ENCODE measurements around the gene LIPT2.

Gene LIPT2

GRCh38 chr11:74464746-74465145, 28.8 kb downstream of the LIPT2 start:
- Histone ChIP-seq H4K20me1 (ENCODE audit: insufficient read depth) (no peaks in the 10 kb centered on the region), H3K27me3 (ENCODE audit: insufficient read depth, low read depth) (no peaks in the 10 kb centered on the region), H3K9ac (no peak overlapping the region), H3K4me1 (ENCODE audit: low read depth, poor library complexity, severe bottlenecking) (no peaks in the 10 kb centered on the region), H2AFZ (ENCODE audit: low read depth) (no peak overlapping the region), H3K36me3 (ENCODE audit: insufficient read depth) (no peaks in the 10 kb centered on the region), H3K27ac (no peak overlapping the region), H3K4me3 (IDR thresholded peaks at IDR 0.05; ENCODE audit: insufficient read depth, low read depth, low read length) (no peak overlapping the region), H3K4me2 (no peak overlapping the region), H3K79me2 (ENCODE audit: insufficient read depth, low read depth) (no peaks in the 10 kb centered on the region)
- TF ChIP-seq, protein P1, sequence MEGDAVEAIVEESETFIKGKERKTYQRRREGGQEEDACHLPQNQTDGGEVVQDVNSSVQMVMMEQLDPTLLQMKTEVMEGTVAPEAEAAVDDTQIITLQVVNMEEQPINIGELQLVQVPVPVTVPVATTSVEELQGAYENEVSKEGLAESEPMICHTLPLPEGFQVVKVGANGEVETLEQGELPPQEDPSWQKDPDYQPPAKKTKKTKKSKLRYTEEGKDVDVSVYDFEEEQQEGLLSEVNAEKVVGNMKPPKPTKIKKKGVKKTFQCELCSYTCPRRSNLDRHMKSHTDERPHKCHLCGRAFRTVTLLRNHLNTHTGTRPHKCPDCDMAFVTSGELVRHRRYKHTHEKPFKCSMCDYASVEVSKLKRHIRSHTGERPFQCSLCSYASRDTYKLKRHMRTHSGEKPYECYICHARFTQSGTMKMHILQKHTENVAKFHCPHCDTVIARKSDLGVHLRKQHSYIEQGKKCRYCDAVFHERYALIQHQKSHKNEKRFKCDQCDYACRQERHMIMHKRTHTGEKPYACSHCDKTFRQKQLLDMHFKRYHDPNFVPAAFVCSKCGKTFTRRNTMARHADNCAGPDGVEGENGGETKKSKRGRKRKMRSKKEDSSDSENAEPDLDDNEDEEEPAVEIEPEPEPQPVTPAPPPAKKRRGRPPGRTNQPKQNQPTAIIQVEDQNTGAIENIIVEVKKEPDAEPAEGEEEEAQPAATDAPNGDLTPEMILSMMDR (conservative IDR thresholded peaks at IDR 0.05; ENCODE audit: low read depth, low read length): no peak

- H3K36me3 ChIP-seq (ENCODE audit: insufficient read depth): no peaks in the 10 kb centered on the region
- no peak overlapping the region for H3K4me3 ChIP-seq (IDR thresholded peaks at IDR 0.05; ENCODE audit: insufficient read depth, low read depth, low read length)
- H3K27ac ChIP-seq: no peak overlapping the region
- TF ChIP-seq, protein P1 (conservative IDR thresholded peaks at IDR 0.05; ENCODE audit: low read depth, low read length): no peak
- no peaks in the 10 kb centered on the region for H4K20me1 ChIP-seq (ENCODE audit: insufficient read depth)
- no peak overlapping the region for H2AFZ ChIP-seq (ENCODE audit: low read depth)
- no peaks in the 10 kb centered on the region for H3K4me1 ChIP-seq (ENCODE audit: low read depth, poor library complexity, severe bottlenecking)
- H3K27me3 ChIP-seq (ENCODE audit: insufficient read depth, low read depth): no peaks in the 10 kb centered on the region
- H3K9ac ChIP-seq: no peak overlapping the region
- H3K4me2 ChIP-seq: no peak overlapping the region
- no peaks in the 10 kb centered on the region for H3K79me2 ChIP-seq (ENCODE audit: insufficient read depth, low read depth)
Observed at GRCh38 chr11:74463216-74463615, 30.3 kb downstream of the LIPT2 start.

DNA sequence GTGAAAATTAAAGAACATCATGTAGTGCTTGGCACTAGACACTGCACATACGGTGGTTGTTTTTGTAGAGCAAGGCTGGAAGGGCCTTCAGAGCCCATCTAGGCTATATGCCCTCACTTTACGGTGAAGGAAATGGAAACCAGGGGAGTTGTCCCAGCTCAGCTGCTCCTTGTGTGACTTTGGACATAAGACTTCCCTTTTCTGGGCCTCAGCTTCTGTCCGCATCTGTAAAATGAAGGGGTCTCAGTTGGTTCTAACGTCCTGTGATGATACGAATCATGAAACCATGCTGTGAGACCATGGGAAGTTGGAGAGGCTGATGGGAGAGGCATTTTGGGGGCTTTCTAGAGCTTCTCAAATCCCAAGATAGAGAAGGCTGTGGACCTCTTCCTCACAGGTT, 30.9 kb downstream of the LIPT2 start:
- H3K9ac ChIP-seq: no peak overlapping the region

GRCh38 chr11:74462009-74462408, 31.5 kb downstream of the LIPT2 start:
- Histone ChIP-seq H4K20me1 (ENCODE audit: insufficient read depth) (no peaks in the 10 kb centered on the region), H3K4me1 (ENCODE audit: low read depth, poor library complexity, severe bottlenecking) (no peaks in the 10 kb centered on the region), H3K4me2 (no peak overlapping the region), H3K36me3 (ENCODE audit: insufficient read depth) (no peaks in the 10 kb centered on the region), H3K79me2 (ENCODE audit: insufficient read depth, low read depth) (no peaks in the 10 kb centered on the region), H2AFZ (ENCODE audit: low read depth) (no peak overlapping the region), H3K27me3 (ENCODE audit: insufficient read depth, low read depth) (no peaks in the 10 kb centered on the region), H3K27ac (no peak overlapping the region), H3K9ac (no peak overlapping the region), H3K4me3 (IDR thresholded peaks at IDR 0.05; ENCODE audit: insufficient read depth, low read depth, low read length) (no peak overlapping the region)
- TF ChIP-seq, protein P1 (conservative IDR thresholded peaks at IDR 0.05; ENCODE audit: low read depth, low read length): no peak

More for the DNA sequence above, 30.9 kb downstream of the LIPT2 start:
- Histone ChIP-seq H3K4me3 (IDR thresholded peaks at IDR 0.05; ENCODE audit: insufficient read depth, low read depth, low read length) (no peak overlapping the region), H3K27me3 (ENCODE audit: insufficient read depth, low read depth) (no peaks in the 10 kb centered on the region), H3K79me2 (ENCODE audit: insufficient read depth, low read depth) (no peaks in the 10 kb centered on the region), H3K4me2 (no peak overlapping the region), H4K20me1 (ENCODE audit: insufficient read depth) (no peaks in the 10 kb centered on the region), H3K4me1 (ENCODE audit: low read depth, poor library complexity, severe bottlenecking) (no peaks in the 10 kb centered on the region), H3K27ac (no peak overlapping the region), H2AFZ (ENCODE audit: low read depth) (no peak overlapping the region), H3K36me3 (ENCODE audit: insufficient read depth) (no peaks in the 10 kb centered on the region)
- TF ChIP-seq, protein P1 (conservative IDR thresholded peaks at IDR 0.05; ENCODE audit: low read depth, low read length): no peak
